SK-N-SH treated with all-trans-retinoic acid at 6 μM for 48 hours (cell line): ENCODE data around the gene C9.
"Not testable (repeated sequence)": the region's sequence is repeated elsewhere in the genome, so short reads cannot be mapped to it uniquely, and the experiment has no call there.

Source experiments
- ATAC-seq: fragments of 200-7000 bp; cut with Tn5 transposase; 3 replicates; pipeline ENCODE4 v1.9.1; 2020; ENCODE audit warnings: mild to moderate bottlenecking, moderate library complexity
- BACH2 ChIP-seq: fragments of 250-450 bp; sonication (Bioruptor Pico); IDR thresholded peaks from 2 replicates; pipeline ENCODE4 v1.9.0; 2021; ENCODE audit warnings: mild to moderate bottlenecking, borderline replicate concordance
- ESRRG ChIP-seq: fragments of 250-450 bp; sonication (Bioruptor Pico); IDR thresholded peaks from 2 replicates; pipeline ENCODE4 v1.6.1; 2021; ENCODE audit warnings: mild to moderate bottlenecking
- RARB ChIP-seq: fragments of 250-450 bp; sonication (Bioruptor Pico); IDR thresholded peaks from 2 replicates; pipeline ENCODE4 v1.8.0; 2021; ENCODE audit warnings: mild to moderate bottlenecking, moderate library complexity
- SNAI2 ChIP-seq: fragments of 250-450 bp; sonication (Bioruptor Pico); IDR thresholded peaks from 2 replicates; pipeline ENCODE4 v1.5.0; 2020; ENCODE audit warnings: mild to moderate bottlenecking, moderate library complexity
- ZC3H10 ChIP-seq: fragments of 250-450 bp; sonication (Bioruptor Pico); IDR thresholded peaks from 2 replicates; pipeline ENCODE4 v1.5.1; 2021; ENCODE audit warnings: mild to moderate bottlenecking, moderate library complexity
- ZNF70 ChIP-seq: fragments of 450-650 bp; formaldehyde crosslinking; IDR thresholded peaks from 2 replicates; pipeline ENCODE4 v1.5.0; 2020; ENCODE audit warnings: mild to moderate bottlenecking, moderate library complexity
- TF ChIP-seq, protein P1 (sequence below): fragments of 250-450 bp; sonication (Bioruptor Pico); IDR thresholded peaks from 2 replicates; pipeline ENCODE4 v1.8.0; 2021; ENCODE audit warnings: low read depth, mild to moderate bottlenecking, moderate library complexity, borderline replicate concordance
- TF ChIP-seq, protein P2 (sequence below): fragments of 250-450 bp; sonication (Bioruptor Pico); IDR thresholded peaks from 2 replicates; pipeline ENCODE4 v1.5.1; 2021; ENCODE audit warnings: mild to moderate bottlenecking, moderate library complexity

C9 gene

DNA sequence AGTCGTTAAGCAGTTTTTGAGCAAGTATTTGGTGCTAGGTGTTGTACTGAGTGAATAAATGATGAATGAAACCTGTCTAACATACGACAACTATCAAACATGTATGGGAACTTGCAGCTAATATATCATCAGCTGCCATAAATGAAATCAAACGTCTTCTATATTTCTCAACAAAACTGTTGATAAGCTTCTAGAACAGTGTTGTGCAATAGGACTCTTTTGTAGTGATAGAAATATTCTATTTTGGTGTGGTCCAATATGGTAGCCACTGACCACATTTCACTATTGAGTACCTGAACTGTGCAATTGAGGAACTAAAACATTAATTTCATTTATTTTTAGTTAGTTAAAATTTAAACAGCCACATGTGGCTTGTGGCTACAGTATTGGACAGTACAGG lies 128.6 kb downstream of the C9 start:
- TF ChIP-seq, protein P1, sequence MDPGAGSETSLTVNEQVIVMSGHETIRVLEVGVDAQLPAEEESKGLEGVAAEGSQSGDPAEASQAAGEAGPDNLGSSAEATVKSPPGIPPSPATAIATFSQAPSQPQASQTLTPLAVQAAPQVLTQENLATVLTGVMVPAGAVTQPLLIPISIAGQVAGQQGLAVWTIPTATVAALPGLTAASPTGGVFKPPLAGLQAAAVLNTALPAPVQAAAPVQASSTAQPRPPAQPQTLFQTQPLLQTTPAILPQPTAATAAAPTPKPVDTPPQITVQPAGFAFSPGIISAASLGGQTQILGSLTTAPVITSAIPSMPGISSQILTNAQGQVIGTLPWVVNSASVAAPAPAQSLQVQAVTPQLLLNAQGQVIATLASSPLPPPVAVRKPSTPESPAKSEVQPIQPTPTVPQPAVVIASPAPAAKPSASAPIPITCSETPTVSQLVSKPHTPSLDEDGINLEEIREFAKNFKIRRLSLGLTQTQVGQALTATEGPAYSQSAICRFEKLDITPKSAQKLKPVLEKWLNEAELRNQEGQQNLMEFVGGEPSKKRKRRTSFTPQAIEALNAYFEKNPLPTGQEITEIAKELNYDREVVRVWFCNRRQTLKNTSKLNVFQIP = no peak
- no peak for TF ChIP-seq BACH2 (CRISPR knock-in tag)
- TF ChIP-seq ZNF70 (CRISPR knock-in tag) = no peak
- no peak for TF ChIP-seq ZC3H10 (CRISPR knock-in tag)
- TF ChIP-seq, protein P2, sequence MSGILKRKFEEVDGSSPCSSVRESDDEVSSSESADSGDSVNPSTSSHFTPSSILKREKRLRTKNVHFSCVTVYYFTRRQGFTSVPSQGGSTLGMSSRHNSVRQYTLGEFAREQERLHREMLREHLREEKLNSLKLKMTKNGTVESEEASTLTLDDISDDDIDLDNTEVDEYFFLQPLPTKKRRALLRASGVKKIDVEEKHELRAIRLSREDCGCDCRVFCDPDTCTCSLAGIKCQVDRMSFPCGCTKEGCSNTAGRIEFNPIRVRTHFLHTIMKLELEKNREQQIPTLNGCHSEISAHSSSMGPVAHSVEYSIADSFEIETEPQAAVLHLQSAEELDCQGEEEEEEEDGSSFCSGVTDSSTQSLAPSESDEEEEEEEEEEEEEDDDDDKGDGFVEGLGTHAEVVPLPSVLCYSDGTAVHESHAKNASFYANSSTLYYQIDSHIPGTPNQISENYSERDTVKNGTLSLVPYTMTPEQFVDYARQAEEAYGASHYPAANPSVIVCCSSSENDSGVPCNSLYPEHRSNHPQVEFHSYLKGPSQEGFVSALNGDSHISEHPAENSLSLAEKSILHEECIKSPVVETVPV (CRISPR knock-in tag) = no peak
- no peak for TF ChIP-seq RARB (CRISPR knock-in tag)
- no peak for TF ChIP-seq SNAI2 (CRISPR knock-in tag)
- TF ChIP-seq ESRRG (CRISPR knock-in tag) = no peak
- no peak for ATAC-seq

DNA sequence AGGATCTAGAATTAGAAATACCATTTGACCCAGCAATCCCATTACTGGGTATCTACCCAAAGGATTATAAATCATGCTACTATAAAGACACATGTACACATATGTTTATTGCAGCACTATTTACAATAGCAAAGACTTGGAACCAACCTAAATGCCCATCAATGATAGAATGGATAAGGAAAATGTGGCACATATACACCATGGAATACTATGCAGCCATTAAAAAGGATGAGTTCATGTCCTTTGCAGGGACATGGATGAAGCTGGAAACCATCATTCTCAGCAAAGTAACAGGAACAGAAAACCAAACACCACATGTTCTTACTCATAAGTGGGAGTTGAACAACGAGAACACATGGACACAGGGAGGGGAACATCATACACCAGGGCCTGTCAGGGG lies 129.8 kb downstream of the C9 start:
- not testable (repeated sequence) for ATAC-seq
